B cell (primary cell): ENCODE results near the gene LRCH3.
"Not testable (repeated sequence)": the region's sequence is repeated elsewhere in the genome, so short reads cannot be mapped to it uniquely, and the experiment has no call there.

Experiments used
- EZH2 ChIP-seq: IDR thresholded peaks from 2 replicates; pipeline ENCODE4 v1.6.1; 2012; ENCODE audit warnings: borderline replicate concordance, low read depth, mild to moderate bottlenecking, moderate library complexity, low read length; ENCODE audit not compliant: insufficient read depth, poor library complexity, severe bottlenecking
- TF ChIP-seq, protein P1 (sequence below): fragments of 200-600 bp; IDR thresholded peaks from one replicate; pipeline ENCODE4 v1.8.0; 2022; ENCODE audit warnings: antibody characterized with exemption, mild to moderate bottlenecking

DNA sequence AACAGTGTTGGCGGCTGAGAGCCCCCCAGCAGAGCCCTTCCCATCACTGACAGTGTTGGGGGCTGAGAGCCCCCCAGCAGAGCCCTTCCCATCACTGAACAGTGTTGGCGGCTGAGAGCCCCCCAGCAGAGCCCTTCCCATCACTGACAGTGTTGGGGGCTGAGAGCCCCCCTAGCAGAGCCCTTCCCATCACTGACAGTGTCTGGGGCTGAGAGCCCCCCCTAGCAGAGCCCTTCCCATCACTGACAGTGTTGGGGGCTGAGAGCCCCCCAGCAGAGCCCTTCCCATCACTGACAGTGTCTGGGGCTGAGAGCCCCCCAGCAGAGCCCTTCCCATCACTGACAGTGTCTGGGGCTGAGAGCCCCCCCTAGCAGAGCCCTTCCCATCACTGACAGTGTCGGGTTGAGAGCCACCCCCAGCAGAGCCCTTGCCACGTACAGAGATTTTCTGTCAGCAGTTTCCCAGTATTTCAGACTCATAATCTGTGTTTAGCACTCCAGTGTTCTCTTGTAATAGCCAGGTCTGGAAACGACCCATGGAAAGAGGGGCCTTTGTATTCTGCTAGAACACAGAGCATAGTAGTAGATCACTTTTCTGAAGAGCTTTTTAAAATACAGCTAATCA is 96.5 kb downstream of the LRCH3 start:
- TF ChIP-seq, protein P1, sequence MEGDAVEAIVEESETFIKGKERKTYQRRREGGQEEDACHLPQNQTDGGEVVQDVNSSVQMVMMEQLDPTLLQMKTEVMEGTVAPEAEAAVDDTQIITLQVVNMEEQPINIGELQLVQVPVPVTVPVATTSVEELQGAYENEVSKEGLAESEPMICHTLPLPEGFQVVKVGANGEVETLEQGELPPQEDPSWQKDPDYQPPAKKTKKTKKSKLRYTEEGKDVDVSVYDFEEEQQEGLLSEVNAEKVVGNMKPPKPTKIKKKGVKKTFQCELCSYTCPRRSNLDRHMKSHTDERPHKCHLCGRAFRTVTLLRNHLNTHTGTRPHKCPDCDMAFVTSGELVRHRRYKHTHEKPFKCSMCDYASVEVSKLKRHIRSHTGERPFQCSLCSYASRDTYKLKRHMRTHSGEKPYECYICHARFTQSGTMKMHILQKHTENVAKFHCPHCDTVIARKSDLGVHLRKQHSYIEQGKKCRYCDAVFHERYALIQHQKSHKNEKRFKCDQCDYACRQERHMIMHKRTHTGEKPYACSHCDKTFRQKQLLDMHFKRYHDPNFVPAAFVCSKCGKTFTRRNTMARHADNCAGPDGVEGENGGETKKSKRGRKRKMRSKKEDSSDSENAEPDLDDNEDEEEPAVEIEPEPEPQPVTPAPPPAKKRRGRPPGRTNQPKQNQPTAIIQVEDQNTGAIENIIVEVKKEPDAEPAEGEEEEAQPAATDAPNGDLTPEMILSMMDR = not testable (repeated sequence)
- not testable (repeated sequence) for TF ChIP-seq EZH2
